CD14-positive monocyte (primary cell): Measurements from ENCODE around the gene CD200R1L. TPM values are rescaled to one million over a fixed set of nuclear protein-coding genes. Genes with fewer than 3 reads are reported as not detected.
A peak's percentile ranks its signal among the peaks of the same experiment; 100 is the strongest.

Experiments used
- DNase-seq, 3 donors: peaks; one replicate each; pipeline ENCODE4 v3.0.0-alpha.2; 2011 to 2022
- H2AFZ ChIP-seq: 2 replicates; pipeline ENCODE4 v1.6.0; 2012; ENCODE audit warnings: mild to moderate bottlenecking, low read depth, low read length, inconsistent platforms; ENCODE audit not compliant: insufficient read depth, poor library complexity, severe bottlenecking
- H3K27ac ChIP-seq, 2 donors: 1 replicate in 1 of 2; 2 replicates in 1 of 2; pipeline ENCODE4 v1.5.1; 2012 to 2013; ENCODE audit warnings: low read length in 2 of 2, control low read depth in 1 of 2, inconsistent platforms in 1 of 2, low read depth in 1 of 2, mild to moderate bottlenecking in 1 of 2
- H3K27me3 ChIP-seq, 2 donors: one replicate each; pipeline versions ENCODE4 v1.6.0 to v1.6.1; 2011 to 2013; ENCODE audit warnings: low read length in 2 of 2; ENCODE audit not compliant: control insufficient read depth in 2 of 2, insufficient read depth in 2 of 2
- H3K36me3 ChIP-seq, 2 donors: replicated peaks in 1 of 2; 1 replicate in 1 of 2; 2 replicates in 1 of 2; pipeline versions ENCODE4 v1.5.1 to v1.6.1; 2012 to 2013; ENCODE audit warnings: low read length in 2 of 2, control low read depth in 1 of 2, inconsistent platforms in 1 of 2, mild to moderate bottlenecking in 1 of 2; ENCODE audit not compliant: insufficient read depth in 2 of 2, control insufficient read depth in 1 of 2
- H3K4me1 ChIP-seq, 2 donors: 1 replicate in 1 of 2; 2 replicates in 1 of 2; pipeline versions ENCODE4 v1.5.1 to v1.6.1; 2012 to 2013; ENCODE audit warnings: low read length in 2 of 2, control low read depth in 1 of 2, inconsistent platforms in 1 of 2, mild to moderate bottlenecking in 1 of 2, moderate library complexity in 1 of 2; ENCODE audit not compliant: insufficient read depth in 2 of 2, control insufficient read depth in 1 of 2
- H3K4me2 ChIP-seq: replicated peaks from 2 replicates; pipeline ENCODE3; 2012; ENCODE audit warnings: low read length, moderate library complexity, mild to moderate bottlenecking; ENCODE audit not compliant: poor library complexity, severe bottlenecking; ENCODE audit errors: extremely low read depth
- H3K4me3 ChIP-seq, 3 experiments: fragments of 200-600 bp in 1 of 3; sonication (generic) in 1 of 3; replicated peaks in 1 of 3; 1 replicate in 2 of 3; 2 replicates in 1 of 3; pipeline ENCODE4 v1.5.1; 2011 to 2013; ENCODE audit warnings: low read length in 3 of 3, mild to moderate bottlenecking in 3 of 3, control low read depth in 2 of 3, low read depth in 2 of 3, inconsistent platforms in 1 of 3, moderate library complexity in 1 of 3
- H3K79me2 ChIP-seq: 2 replicates; pipeline ENCODE4 v1.6.0; 2012; ENCODE audit warnings: mild to moderate bottlenecking, control low read depth, inconsistent platforms, low read length, moderate library complexity; ENCODE audit not compliant: insufficient read depth
- H3K9ac ChIP-seq: 2 replicates; pipeline ENCODE4 v1.6.0; 2017; ENCODE audit warnings: low read length, mild to moderate bottlenecking; ENCODE audit not compliant: insufficient read depth, poor library complexity, severe bottlenecking
- H3K9me3 ChIP-seq, 2 donors: replicated peaks in 1 of 2; 1 replicate in 1 of 2; 2 replicates in 1 of 2; pipeline versions ENCODE4 v1.5.1 to v1.6.1; 2012 to 2013; ENCODE audit warnings: low read length in 2 of 2, control low read depth in 1 of 2; ENCODE audit not compliant: control insufficient read depth in 1 of 2, insufficient read depth in 1 of 2
- H4K20me1 ChIP-seq: 2 replicates; pipeline ENCODE4 v1.6.0; 2012; ENCODE audit warnings: mild to moderate bottlenecking, low read length, control low read depth, moderate library complexity; ENCODE audit not compliant: insufficient read depth
- H3K27ac Mint-ChIP-seq, 7 donors: one replicate each; pipeline ENCODE4 v1.8.0; 2020; ENCODE audit warnings: mild to moderate bottlenecking in 7 of 7, mixed read lengths in 7 of 7, moderate library complexity in 6 of 7, inconsistent platforms in 2 of 7
- H3K27me3 Mint-ChIP-seq, 3 donors: one replicate each; pipeline ENCODE4 v1.8.0; 2021 to 2022; ENCODE audit warnings: low read depth in 3 of 3, mild to moderate bottlenecking in 3 of 3, mixed read lengths in 3 of 3, moderate library complexity in 3 of 3, inconsistent platforms in 1 of 3
- H3K36me3 Mint-ChIP-seq, 2 donors: one replicate each; pipeline ENCODE4 v1.8.0; 2020; ENCODE audit warnings: mixed read lengths in 2 of 2, inconsistent platforms in 1 of 2, mild to moderate bottlenecking in 1 of 2
- H3K4me1 Mint-ChIP-seq: one replicate; pipeline ENCODE4 v1.8.0; 2020; ENCODE audit warnings: mild to moderate bottlenecking, mixed read lengths
- H3K4me3 Mint-ChIP-seq, 2 donors: one replicate each; pipeline ENCODE4 v1.8.0; 2020; ENCODE audit warnings: mild to moderate bottlenecking in 2 of 2, mixed read lengths in 2 of 2, moderate library complexity in 1 of 2
- H3K9me3 Mint-ChIP-seq, 7 donors: one replicate each; pipeline ENCODE4 v1.8.0; 2020 to 2022; ENCODE audit warnings: mixed read lengths in 7 of 7, mild to moderate bottlenecking in 6 of 7, moderate library complexity in 6 of 7, inconsistent platforms in 2 of 7
- CTCF ChIP-seq: fragments of 200-600 bp; IDR thresholded peaks from one replicate; pipeline ENCODE4 v1.8.0; 2022; ENCODE audit warnings: antibody characterized with exemption, mild to moderate bottlenecking
- WGBS: methylation state at CpG from one replicate; pipeline ENCODE4 v1.1.5; 2013; ENCODE audit warnings: missing lambda C conversion rate; ENCODE audit not compliant: insufficient coverage; 5-methylcytosine and 5-hydroxymethylcytosine counted together
- intact Hi-C, 2 donors: fragments of 100-400 bp; cut with micrococcal nuclease; formaldehyde crosslinking; loops; one replicate each; pipeline versions ENCODE4 v1.15.0 to v1.15.1; 2023
- polyA plus RNA-seq, 3 donors: library from polyadenylated mRNA; depleted of rRNA in 1 of 3; unstranded in 2 of 3; stranded (reverse) in 1 of 3; fragments of 300-500 nt in 2 of 3; fragments of >200 nt in 1 of 3; fragmentation: Illumina TruSeq in 2 of 3; gene quantifications; 1 replicate in 2 of 3; 2 replicates in 1 of 3; pipeline ENCODE4 v1.2.3, GENCODE V29; 2012 to 2021

CD200R1L gene
- polyA plus RNA-seq, 3 donors, result not detected

GRCh38 chr3:112865757-112866156 is 19.1 kb upstream of the CD200R1L start:
- Histone ChIP-seq H3K79me2 (no peaks in the 10 kb centered on the region), H3K4me2 (no peak overlapping the region), H3K36me3 (no peaks in the 10 kb centered on the region), H2AFZ (no peak overlapping the region), H3K4me1 (peaks cover 7 to 16% of the 10 kb centered on the region in 2 donors), H4K20me1 (no peaks in the 10 kb centered on the region), H3K9me3 (peaks cover 4 to 13% of the 10 kb centered on the region in 2 donors), H3K4me3 (no peak overlapping the region), H3K27ac (no peak overlapping the region), H3K9ac (no peak overlapping the region), H3K27me3 (no peaks in the 10 kb centered on the region)
- H3K36me3 Mint-ChIP-seq, result peaks cover 0 to 2% of the 10 kb centered on the region in 2 donors
- TF ChIP-seq CTCF, result no peak
- no peak overlapping the region for H3K4me3 Mint-ChIP-seq
- H3K27me3 Mint-ChIP-seq, result peaks cover 1 to 5% (median 3%) of the 10 kb centered on the region in 3 donors
- WGBS, result no CpG with 5 or more reads among the region's 2 CpGs
- intact Hi-C loops, result no loop called here
- peaks cover 5 to 18% (median 13%) of the 10 kb centered on the region in 7 donors for H3K9me3 Mint-ChIP-seq
- no peak overlapping the region for H3K27ac Mint-ChIP-seq
- DNase-seq, result no peak
- peaks cover 17% of the 10 kb centered on the region for H3K4me1 Mint-ChIP-seq

- no peaks in the 10 kb centered on the region for H3K9me3 ChIP-seq
- no peak for TF ChIP-seq CTCF
- peak; percentile 10 to 80 (median 29) for DNase-seq
- no peak overlapping the region for H3K9ac ChIP-seq
- H3K9me3 Mint-ChIP-seq, result peaks cover 0 to 6% (median 0%) of the 10 kb centered on the region in 7 donors
- no peak overlapping the region for H3K4me3 ChIP-seq
- H2AFZ ChIP-seq, result no peak overlapping the region
- H3K4me1 ChIP-seq, result peaks cover 47 to 52% of the 10 kb centered on the region in 2 donors
- no peaks in the 10 kb centered on the region for H4K20me1 ChIP-seq
- peak overlapping the region in 1 of 2 donors; percentile 21 for H3K4me3 Mint-ChIP-seq
- no peaks in the 10 kb centered on the region for H3K36me3 ChIP-seq
- H3K36me3 Mint-ChIP-seq, result no peaks in the 10 kb centered on the region
- H3K27me3 ChIP-seq, result no peaks in the 10 kb centered on the region
- peak overlapping the region in 6 of 7 donors; percentile 55 to 94 (median 70) for H3K27ac Mint-ChIP-seq
- peaks cover 1 to 4% (median 3%) of the 10 kb centered on the region in 3 donors for H3K27me3 Mint-ChIP-seq
- no peak overlapping the region for H3K4me2 ChIP-seq
- H3K79me2 ChIP-seq, result no peaks in the 10 kb centered on the region
- intact Hi-C loops, result no loop called here
- peak overlapping the region in 1 of 2 donors; percentile 37 for H3K27ac ChIP-seq
- H3K4me1 Mint-ChIP-seq, result peaks cover 47% of the 10 kb centered on the region
These were observed 14.2 kb upstream of the CD200R1L start for GRCh38 chr3:112860898-112861297.
